SKM-1 (cell line): ENCODE results near the gene RSPRY1.
A peak's percentile ranks its signal among the peaks of the same experiment; 100 is the strongest.
"Not testable (repeated sequence)": the region's sequence is repeated elsewhere in the genome, so short reads cannot be mapped to it uniquely, and the experiment has no call there.

Experiments
- DNase-seq: peaks from one replicate; lab custom pipeline; 2025; ENCODE audit not compliant: unreplicated experiment; lab: John Stamatoyannopoulos, UW

Gene RSPRY1

DNA sequence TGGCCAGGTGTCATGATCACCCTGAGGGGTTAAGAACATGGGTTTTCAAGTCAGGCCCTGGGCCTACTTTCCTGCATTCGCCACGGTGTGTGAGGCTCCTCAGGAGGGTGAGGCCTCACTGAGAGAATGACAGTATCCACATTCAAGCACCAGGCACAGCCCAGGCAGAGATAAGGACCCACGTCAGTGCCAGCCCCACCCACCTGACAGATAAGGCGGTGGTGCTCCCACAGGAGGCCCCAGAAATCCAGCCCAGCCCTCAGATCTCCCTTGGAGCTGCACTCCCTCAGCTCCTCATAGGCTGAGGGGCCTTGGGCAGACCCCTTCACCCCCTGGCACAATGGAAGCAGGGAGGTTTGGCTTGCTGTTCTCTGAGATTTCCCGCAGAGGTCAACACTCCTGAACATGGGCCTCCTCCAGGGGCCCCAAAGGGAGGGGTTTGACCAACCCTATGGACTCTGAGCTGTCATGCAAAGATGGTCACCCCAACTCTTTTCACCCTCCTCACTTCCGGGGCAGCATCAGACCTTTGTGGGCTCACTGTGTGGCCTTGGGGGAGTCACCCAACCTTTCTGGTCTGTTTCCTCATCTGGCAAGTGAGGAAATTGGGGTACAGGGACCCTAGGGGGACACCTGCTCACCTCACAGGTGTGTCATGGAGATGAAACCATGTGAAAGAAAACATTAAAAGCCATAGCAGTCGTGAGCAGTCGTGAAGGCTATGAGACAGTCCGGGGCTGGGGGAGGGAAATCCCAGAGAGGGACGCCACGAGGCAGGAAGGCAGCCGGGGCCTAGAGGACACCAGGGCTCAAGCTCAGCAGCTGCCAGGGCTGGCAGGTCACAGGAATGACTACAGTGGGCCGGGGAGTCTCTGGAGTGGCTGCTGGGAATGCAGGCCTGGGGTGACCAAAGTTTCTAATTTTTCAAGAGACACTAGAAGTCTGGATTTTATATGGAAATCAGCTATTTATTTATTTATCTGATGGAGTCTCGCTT, 83.0 kb downstream of the RSPRY1 start:
- DNase-seq: no peak

DNA sequence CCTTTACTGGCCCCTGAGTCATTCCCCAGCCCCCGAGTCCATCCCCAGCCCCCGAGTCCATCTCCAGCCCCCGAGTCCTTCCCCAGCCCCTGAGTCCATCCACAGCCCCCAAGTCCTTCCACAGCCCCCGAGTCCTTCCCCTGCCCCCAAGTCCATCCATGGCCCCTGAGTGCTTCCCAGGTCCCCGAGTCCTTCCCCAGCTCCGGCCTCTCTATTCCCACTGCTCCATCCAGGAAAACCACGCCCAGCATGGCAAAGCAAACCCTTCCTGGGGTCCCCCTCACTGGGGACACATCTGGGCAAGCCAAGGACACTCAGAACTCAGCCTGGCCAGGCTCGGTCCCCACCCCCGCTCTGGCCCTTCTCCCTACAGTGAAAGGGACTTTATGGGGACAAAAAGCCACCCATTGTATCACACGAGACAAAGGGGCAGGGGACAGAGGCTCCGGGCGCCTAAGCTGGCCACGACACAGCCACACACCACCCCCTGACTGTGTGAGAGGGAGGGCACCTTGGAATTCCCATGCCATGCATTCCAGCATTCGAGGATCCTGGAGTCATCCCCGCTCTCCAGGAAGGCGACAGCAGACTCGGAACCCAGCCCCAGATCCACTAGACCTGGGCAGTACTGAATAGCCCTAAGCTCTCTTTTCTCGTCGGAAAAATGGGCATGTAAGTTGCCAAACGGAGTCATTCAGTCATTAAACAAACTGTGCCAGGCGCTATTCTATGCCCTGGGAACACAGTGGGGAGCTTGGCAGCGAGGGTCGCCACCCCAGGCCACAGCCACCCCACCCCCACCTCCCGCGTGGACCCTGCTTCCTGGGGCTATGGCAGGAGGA, 84.3 kb downstream of the RSPRY1 start:
- no peak for DNase-seq

DNA sequence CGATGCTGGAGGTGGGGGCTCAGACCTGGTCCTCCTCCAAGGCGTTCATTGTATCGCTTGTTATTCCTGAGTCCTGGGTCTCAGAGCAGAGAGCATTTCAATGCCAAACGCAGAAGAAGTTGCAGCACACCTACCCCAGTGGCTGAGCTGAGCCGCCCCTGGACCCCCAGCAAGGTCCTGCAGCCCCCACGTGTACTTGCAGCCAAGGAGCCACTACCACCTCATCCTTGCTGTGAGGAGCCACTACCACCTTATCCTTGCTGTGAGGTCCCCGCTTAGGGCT, 84.9 kb downstream of the RSPRY1 start:
- DNase-seq: no peak

DNA sequence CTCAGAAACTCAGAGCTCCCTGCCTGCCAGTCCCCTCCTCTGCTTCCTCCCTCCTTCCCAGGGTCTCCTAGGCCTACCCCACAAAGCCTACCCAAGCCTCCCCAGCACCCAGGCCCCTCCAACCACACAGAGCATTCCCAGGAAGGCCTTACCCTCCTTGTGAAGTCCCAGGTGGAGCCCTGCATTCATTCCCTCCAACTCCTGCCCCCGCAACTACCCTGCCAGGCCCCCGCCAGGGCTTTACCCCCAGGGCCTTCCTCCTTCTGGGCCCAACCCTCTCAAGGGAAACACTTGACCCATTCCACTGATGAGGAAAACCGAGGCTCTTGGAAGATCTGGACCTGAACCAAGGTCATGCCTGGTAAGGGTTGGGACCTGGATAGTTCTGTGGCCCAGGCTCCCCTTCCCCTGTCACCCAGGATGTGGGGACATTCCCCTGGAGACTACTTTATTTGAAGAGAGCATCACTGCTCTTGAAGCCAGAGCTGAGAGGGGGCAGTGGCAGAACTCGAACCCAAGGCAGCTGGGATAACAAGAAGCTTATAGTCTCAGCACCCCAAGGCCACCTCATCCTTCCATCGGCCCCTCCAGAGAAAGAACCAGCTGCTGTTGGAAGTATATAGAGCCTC, 85.9 kb downstream of the RSPRY1 start:
- no peak for DNase-seq

DNA sequence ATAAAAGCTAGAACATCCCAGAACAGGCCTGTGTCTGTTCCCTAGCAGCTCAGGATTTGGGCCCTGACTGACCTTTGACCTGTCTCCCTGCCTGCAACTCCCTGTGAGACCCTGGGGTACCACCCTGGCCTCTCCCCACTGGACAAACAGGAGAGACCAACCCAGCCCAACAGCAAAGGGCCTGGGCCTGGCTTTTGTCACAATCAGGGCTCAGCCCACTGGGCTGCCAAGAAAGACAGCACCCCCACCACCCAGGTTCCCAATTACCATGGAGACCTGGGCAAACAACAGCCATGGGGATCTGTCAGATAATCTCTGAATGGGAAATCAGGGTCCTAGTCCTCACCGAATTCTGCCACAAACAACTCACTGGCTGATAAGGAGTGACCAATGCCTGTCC, 87.2 kb downstream of the RSPRY1 start:
- no peak for DNase-seq

DNA sequence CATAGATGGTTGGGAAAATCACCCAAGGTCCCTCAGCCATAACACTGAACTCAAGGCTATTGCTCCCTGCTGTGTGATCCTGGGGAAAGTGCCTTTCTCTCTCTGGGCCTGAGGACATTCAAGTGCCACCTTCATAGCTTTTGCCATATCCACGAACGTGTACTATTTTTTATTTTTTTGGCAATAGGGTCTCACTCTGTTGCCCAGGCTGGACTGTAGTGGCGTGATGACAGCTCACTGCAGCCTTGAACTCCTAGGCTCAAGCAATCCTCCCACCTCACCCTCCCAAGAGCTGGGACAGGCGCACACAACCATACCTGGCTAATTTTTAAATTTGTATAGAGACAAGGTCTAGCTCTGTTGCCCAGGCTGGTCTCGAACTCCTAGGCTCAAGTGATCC, 87.7 kb downstream of the RSPRY1 start:
- DNase-seq: no peak

DNA sequence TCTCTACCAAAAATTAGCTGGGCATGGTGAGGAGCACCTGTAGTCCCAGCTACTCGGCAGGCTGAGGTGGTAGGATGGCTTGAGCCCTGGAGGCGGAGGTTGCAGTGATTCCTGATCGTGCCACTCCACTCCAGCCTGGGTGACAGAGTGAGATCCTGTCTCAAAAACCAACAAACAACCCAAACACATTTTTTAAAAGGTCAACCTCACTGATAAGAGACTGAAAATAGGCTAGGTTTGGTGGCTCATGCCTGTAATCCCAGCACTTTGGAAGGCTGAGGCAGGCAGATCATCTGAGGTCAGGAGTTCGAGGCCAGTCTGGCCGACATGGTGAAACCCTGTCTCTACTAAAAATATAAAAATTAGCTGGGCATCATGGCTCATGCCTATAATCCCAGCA, 89.8 kb downstream of the RSPRY1 start:
- DNase-seq: not testable (repeated sequence)

DNA sequence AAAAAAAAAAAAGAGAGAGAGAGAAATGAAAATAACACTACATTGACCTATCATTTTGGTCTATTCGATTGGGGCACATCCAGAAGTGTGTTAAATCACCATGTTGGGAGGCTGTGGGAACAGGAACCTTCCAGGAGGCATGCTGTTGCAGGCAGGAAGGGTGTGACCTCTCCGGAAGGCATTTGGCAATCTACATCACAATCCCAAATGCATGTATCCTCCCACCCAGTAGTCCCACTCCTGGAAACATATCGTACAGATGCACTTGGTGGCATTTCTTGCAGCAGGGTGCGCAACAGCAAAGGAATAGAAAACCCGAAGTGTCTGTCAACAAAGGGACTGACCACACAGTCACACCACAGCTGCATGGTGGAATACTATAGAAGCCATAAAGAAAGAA, 90.5 kb downstream of the RSPRY1 start:
- no peak for DNase-seq

DNA sequence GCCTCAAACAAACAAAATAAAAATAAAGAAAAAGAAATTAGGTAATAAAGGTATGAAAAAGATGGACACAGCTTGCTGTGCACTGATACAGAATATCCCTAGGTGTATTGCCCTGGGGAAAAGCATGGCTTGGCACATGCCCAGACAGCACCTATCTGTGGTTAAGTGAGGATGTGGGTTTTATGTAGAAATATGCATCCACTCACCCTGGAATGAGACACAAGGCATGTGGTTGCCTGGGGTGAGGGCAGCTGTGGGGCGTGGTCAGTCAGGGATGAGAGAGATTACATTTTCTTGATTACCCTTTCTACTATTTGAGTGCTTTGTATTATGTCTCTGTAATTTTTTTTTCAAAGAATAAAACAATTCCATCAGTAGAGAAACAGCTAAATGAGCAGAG, 91.5 kb downstream of the RSPRY1 start:
- DNase-seq: peak; percentile 41

DNA sequence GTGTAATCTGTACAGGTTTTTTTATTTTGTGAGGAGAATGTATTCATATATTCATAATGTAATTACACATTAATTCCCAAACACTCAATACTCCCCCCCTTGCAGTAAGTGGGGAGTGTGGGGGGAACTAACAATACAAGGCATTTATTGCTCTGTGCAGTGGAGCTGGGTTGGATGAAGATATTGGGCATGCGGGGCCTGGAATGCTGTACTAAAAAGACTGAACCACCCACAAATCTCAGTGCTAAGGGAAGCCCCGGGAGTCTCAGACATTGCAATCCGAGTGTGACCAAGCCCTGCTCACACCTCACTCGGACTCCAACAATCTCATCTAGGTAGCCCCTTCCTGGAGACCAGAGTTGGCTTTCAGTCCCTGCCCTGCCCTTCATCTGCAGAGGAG, 92.4 kb downstream of the RSPRY1 start:
- DNase-seq: no peak

DNA sequence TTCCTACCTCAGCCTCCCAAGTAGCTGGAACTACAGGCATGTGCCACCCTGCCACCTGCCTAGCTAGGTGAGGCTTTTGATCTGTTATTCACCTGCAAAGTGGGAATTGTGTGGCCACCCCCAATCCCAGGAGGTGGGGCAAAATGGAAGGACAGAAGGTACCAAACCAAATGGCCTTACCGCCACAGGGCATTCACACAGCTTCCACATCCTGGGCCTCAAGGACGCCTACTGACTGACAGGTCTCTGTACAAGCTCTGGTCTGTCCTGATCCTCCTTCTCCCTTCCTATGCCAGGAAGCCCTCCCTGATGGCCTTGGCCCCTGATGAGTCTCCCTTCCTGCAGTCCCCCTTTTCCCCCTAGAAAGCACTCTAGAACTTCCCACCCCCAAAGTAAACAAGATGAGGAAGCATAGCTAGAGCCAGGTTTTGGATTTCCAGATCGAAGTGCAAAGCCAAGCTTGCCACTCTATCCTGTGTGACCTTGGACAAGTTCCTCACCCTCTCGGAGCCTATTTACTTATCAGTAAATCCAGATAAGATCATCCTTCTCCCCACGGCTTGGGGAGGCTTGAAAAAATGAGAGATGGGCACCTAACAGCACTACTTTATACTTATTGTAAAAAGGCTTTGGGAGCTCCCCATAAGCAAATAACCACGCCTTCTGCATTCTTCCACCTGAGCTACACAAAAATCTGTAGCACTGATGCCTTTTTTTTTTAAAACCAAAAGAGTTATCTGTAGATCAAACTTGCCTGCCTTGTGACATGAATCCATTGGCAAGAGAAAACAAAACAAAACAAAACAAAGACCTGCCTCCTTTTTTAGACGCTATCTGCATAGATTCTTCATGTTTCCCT, 93.9 kb downstream of the RSPRY1 start:
- no peak for DNase-seq

DNA sequence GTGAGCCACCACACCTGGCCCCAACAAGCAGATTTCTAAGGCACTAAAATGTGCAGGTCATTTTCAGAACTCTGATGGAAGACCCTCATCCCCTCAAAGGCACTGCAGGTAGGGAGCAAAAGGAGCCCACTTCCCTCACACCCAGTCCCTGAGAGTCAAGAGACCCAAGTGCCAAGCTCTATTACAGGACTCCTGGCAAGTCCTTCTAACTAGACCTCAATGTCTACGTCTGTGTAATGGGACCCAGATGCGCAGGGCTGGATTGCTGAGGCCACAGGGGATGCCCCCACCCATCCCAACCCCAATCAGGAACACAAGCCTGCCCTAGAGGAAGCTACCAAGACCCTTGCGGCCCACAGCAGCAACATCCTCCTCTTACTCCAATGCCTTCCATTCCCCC, 95.7 kb downstream of the RSPRY1 start:
- no peak for DNase-seq

DNA sequence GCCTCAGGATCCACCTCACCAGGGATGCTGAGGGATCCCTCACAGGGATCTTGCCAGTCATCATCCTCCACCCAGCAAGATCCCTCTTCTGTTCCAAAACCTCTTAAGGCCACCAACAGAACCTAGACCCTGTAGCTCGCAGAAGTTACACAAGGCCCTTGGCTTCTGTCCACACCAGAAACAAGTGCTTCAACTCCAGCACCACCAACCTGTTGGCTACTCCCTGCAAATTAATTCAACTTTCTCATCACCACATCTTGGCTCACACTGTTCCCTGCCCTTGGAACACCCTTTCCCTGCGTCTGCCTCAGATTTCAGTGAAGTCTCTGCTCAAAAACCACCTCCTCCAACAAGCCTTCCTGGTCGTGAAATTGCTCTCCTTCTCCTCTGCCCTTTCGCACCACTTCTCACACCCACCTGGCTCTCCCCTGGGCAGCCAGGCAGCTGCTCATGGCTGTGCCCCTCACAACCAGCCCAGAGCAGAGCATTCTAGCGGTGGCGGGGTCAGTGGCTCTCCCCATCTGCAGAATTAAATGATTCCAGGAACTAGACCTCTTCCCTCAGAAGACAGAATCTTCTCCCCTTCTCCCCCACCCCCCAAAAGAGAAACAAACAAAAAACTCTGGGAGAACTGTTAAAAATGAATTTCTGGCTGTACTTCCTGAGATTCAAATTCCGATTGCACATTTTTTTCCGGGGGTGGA, 96.5 kb downstream of the RSPRY1 start:
- no peak for DNase-seq

DNA sequence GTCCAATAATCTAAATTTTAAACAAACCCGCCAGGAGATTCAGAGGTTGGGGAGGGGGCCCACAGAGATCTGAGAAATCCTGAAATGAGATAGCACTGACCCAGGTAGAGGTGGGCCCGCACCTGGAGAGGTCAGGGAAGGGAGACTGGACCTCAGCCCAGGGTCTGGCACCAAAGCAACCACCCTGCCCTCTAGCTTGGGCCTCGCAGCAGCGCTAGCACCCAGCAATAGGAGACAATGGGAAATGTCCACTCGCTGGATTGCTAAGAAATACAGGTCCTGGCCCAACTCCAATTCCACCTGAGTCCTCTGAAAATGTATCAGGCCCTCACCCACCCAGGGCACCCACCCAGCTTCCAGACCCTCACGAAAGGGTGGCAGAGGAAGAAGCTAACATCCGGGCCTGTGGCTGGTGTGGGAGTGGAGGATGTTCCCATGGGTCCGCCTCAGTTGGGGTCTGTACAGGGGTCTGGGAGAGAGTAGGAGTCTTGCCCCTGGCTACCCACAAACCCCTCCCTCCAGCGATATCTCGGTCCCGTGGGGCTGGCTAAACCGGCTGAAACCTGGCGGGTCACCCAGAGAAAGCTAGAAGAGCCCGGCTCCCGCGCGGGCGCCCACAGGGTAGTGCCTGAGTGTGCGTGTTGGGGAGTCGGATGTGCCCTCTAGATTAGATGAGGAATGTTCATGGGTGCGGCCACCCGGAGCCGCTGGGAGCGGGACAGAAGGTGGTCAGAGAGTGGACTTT, 97.3 kb downstream of the RSPRY1 start:
- no peak for DNase-seq

DNA sequence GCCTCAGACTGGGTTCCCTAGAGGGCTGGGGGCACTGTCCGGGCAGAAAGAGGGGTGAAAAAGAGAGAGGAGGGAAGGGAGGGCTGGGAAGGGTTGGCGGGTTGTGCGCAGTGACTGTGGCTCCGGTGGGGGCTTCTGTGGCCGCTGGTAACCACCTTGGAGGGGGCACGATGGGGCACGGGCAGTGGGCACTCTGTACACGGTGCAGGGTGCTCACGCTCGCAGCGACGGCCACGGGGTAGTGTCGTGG, 97.8 kb downstream of the RSPRY1 start:
- no peak for DNase-seq

DNA sequence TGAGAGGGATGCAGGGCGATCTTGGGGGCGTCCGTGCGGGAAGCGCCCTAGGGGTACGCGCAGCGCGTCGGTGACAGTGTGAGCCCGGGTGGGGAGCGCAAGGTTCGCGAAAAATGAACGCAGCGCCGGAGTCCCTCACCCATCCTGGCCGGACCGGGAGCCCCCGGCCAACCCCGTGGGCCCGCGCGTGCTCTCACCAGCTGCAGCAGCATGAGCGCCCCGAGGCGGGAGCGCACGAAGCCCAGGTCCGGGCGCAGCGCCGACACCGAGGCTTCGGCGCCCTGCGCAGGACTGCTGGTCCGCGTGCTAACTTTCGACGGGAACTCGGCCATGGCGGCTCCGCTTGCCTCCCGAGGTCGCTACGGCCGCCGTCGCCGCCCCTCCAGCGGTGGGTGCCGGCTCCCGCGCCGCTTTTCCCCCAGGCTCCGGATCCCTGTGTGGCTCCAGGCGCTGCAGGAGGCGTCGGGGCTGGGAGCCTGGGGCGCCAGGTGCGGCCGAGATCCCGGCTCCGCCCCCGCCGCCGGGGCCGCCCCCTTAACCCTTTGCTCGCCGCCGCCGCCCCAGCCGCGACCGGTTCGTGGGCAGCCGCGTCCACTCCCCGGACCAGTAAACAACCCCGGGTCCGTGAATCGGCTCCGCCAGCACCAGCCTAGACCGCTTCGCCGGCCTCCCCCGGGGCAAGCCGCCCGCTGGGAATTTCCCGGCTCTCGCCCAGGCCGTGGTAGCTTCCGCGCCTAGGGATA, 98.3 kb downstream of the RSPRY1 start, which contains the start of gene PLLP:
TSS of gene PLLP (minus strand) at position 464 of the 743 bp plus-strand sequence. CDS start at position 332, 132 bp downstream.
- DNase-seq: no peak

DNA sequence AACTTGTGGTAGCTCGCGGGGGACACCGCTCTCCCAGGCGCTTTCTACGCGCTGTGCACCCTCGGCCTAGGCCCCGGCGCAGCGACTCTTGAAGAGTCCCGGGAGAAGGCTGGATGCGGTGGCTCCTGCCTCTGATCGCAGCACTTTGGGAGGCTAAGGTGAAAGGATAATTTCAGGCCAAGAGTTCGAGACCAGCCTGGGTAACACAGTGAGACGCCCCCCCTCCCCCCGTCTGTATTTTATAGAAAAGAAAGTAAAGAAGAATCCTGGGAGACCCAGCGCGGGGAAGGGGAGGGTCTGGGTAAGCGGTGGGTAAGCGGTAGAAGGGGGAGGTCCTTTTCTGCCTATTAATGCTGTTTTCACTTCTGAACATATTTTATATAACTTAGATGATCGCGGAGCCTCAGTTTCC, 98.8 kb downstream of the RSPRY1 start:
- no peak for DNase-seq

DNA sequence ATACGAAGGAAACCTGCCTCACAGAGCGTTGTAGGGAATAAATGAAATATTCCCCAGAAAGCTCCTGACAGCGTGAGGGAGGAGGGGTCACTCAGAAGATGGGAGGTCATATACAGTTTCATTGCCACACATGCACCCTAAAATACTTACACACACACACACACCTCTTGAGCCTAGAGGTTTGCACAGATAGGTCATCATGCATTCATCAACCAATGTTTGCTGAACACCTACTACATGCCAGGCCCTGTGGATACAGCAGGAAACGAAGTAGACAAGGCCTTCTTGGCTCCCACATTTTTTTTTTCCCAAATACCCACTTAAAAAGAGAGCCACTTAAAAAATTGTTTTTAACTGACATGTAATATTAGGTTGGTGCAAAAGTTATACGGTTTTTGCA, 99.2 kb downstream of the RSPRY1 start:
- no peak for DNase-seq
